HFFc6 (cell line): Measurements from ENCODE around the gene PARD3. TPM values are rescaled to one million over a fixed set of nuclear protein-coding genes. Genes with fewer than 3 reads are reported as not detected.

Experiments used
- DNase-seq: peaks from one replicate; pipeline ENCODE4 v3.0.0-alpha.2; 2018
- H3K27ac Mint-ChIP-seq: 2 replicates; pipeline ENCODE4 v1.8.0; 2020; ENCODE audit warnings: mild to moderate bottlenecking, mixed read lengths
- H3K27me3 Mint-ChIP-seq: 2 replicates; pipeline ENCODE4 v1.8.0; 2021; ENCODE audit warnings: mild to moderate bottlenecking, moderate library complexity, mixed read lengths; ENCODE audit not compliant: insufficient read depth
- H3K36me3 Mint-ChIP-seq: 2 replicates; pipeline ENCODE4 v1.8.0; 2021; ENCODE audit warnings: low read depth, mixed read lengths
- H3K4me1 Mint-ChIP-seq: 2 replicates; pipeline ENCODE4 v1.8.0; 2020; ENCODE audit warnings: low read depth, mixed read lengths
- H3K4me3 Mint-ChIP-seq: 2 replicates; pipeline ENCODE4 v1.8.0; 2020; ENCODE audit warnings: mild to moderate bottlenecking, moderate library complexity, mixed read lengths
- H3K9me3 Mint-ChIP-seq: 2 replicates; pipeline ENCODE4 v1.8.0; 2020; ENCODE audit warnings: mild to moderate bottlenecking, mixed read lengths
- total RNA-seq, 6 experiments: library from RNA; stranded (reverse); fragmentation: NEBNext Ultra II Directional; extraction: Animal tissue kit (Norgen Biotek cat#: 25700); gene quantifications; 2 replicates in 1 of 6; 3 replicates in 5 of 6; pipeline ENCODE4 v1.2.3, GENCODE V29; 2021
- TF ChIP-seq, protein P1 (sequence below): fragments of 200-600 bp; sonication (generic); IDR thresholded peaks from 2 replicates; pipeline ENCODE4 v1.5.0; 2021; ENCODE audit warnings: antibody characterized with exemption, mild to moderate bottlenecking

PARD3 gene
- total RNA-seq, 6 experiments from 2014 or later, result 19.9 to 24.3 (median 23.1) TPM

DNA sequence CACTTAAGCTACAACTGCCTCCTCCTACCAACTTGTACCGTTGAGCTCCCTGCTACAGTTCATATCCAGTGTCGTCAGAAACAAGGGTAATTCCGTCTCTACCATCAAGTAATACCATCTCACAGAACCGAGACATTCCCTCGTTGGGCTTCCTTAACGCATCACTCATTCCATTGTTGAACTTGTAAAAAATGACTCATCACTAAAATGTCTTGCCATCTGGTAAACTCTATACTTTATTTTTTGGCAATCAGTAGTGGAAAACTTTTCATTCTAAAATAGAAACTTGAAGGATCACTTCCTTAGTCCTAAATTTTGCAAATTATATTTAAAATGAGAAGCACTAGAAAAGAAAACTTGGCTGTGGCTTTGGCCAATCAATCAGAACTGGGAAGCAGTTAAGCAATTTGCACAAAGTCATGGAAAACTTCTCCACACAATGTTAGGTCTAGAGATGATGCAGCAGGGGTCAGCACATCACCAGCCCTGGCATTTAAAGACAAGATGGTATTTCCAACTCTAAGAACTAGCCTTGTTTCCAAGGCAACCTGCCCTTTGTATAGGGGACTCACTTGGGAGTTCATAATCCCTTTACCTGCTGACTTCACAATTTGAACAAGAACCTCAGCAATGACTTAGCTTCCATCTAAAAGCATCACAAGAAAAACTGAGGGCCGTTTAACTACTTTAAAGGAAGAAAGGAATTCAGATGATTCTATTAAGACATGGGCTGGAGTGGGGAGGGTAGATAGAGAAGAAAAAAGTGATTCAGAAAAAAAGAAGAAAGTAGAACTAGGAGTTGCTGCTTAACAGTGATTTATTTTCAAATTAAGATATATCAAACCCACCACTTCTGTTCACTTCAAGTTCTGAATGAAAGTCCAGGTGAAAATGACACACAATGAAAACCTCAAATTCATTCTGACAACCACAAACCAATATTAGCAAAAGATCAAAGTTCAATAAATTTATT is 288.1 kb downstream of the PARD3 start:
- TF ChIP-seq, protein P1, sequence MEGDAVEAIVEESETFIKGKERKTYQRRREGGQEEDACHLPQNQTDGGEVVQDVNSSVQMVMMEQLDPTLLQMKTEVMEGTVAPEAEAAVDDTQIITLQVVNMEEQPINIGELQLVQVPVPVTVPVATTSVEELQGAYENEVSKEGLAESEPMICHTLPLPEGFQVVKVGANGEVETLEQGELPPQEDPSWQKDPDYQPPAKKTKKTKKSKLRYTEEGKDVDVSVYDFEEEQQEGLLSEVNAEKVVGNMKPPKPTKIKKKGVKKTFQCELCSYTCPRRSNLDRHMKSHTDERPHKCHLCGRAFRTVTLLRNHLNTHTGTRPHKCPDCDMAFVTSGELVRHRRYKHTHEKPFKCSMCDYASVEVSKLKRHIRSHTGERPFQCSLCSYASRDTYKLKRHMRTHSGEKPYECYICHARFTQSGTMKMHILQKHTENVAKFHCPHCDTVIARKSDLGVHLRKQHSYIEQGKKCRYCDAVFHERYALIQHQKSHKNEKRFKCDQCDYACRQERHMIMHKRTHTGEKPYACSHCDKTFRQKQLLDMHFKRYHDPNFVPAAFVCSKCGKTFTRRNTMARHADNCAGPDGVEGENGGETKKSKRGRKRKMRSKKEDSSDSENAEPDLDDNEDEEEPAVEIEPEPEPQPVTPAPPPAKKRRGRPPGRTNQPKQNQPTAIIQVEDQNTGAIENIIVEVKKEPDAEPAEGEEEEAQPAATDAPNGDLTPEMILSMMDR, result peak; percentile 67; the same call in 1 of the 2 replicates
- Mint-ChIP-seq H3K4me1 (peaks cover 68% of the 10 kb centered on the region), H3K36me3 (peaks cover 17% of the 10 kb centered on the region), H3K9me3 (peaks cover 8% of the 10 kb centered on the region; the same call in 1 of the 2 replicates), H3K27ac (peak overlapping the region; percentile 97), H3K4me3 (peak overlapping the region; percentile 81), H3K27me3 (0 out of 2 replicates have a peak, but pooled peaks cover 2% of the 10 kb centered on the region)
- peak; percentile 93 for DNase-seq

DNA sequence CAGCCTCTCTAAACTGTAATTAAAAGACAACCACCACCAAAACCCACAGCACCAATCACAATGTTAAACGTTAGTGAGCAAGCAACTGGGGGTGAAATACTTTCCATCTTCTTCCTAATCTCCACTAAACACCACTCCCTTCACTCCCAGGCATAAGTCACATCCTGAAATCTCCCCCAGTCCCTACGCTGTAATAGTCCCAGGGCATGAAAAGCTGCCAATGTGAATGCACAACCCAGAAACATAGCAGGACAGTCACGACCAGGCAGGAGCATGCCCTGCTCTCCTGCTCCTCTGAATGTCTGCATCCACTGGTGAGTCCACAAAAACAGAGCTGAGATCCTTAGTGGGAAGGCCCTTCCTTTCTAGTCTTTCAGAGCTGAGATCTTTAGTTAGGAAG is 288.9 kb downstream of the PARD3 start:
- peak; percentile 65 for DNase-seq
- TF ChIP-seq, protein P1, result no peak
- Mint-ChIP-seq H3K4me3 (peak overlapping the region; percentile 81), H3K27me3 (0 out of 2 replicates have a peak, but pooled peaks cover 2% of the 10 kb centered on the region), H3K4me1 (peaks cover 68% of the 10 kb centered on the region), H3K27ac (peak overlapping the region; percentile 97), H3K9me3 (no peaks in the 10 kb centered on the region), H3K36me3 (peaks cover 10% of the 10 kb centered on the region)

DNA sequence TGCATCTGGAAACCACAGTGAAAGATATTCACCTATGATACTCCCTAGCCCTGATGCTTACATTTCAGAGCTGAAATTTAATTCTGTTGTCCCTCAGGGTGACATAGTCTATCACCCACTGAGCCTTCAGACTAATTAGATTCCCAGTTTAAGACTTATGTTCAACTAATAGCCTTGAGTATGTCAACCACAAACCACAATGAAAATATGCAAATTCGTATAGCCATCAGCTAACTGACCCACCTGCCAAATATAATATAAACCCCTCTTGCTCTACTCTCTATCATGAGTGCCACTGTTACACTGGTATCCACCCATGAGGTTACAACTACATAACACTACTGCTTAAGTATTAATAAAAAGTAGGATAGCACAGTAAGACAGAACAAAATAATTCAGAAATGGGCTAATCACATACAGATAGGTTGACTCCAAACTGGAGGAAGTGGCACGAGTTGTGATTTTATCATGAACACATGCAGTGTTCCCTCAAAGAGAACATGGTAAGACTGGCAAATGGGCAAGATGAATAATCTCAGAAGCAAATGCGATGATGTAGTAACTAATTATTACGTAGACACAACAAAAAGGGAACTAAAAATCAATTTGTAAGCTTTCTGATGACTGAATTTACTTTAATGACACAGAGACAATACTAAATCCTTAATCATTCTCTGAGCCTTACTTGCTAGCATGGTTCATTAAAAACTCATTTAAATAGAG is 290.6 kb downstream of the PARD3 start:
- H3K4me1 Mint-ChIP-seq, result peaks cover 68% of the 10 kb centered on the region
- H3K9me3 Mint-ChIP-seq, result no peaks in the 10 kb centered on the region
- no peaks in the 10 kb centered on the region; the same call in 1 of the 2 replicates for H3K36me3 Mint-ChIP-seq
- 0 out of 2 replicates have a peak overlapping the region, but pooled peaks have one; percentile 97 for H3K27ac Mint-ChIP-seq
- TF ChIP-seq, protein P1, result no peak
- 0 out of 2 replicates have a peak, but pooled peaks cover 2% of the 10 kb centered on the region for H3K27me3 Mint-ChIP-seq
- H3K4me3 Mint-ChIP-seq, result no peak overlapping the region
- DNase-seq, result no peak

DNA sequence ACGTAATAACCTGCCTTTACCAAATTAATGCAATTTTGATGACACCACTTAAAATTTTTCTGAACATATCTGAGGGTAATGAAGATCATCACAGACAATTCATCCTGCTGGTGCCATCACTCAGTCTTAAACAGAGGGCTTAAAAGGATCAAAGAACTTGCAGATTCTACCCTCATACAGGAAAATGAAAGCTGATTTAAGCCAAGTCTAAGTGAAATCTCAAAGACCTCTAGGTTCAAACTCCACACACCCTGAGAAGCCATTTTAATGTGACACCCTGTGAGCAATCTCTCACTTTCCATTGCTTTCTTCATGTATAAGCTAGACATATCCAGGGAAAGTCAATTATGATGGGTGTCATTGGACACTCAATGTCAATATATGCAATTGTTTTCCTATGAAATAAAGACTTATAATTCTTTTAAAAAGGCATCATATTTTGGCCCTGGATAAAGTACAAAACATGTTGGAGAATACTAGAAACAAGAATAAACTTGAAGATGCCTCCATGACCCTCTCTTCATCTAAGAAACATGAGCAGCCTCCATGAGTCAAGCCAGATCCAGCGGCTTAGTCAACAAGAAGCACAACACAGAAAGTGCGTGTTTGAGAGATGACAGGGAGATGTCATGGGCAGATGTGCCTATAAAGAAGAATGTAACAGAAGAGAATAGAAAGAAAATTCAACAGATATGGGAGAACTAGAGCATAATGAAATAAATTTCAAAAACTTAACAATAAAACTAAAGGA is 291.9 kb downstream of the PARD3 start:
- Mint-ChIP-seq H3K4me1 (peaks cover 55% of the 10 kb centered on the region), H3K9me3 (no peaks in the 10 kb centered on the region), H3K27me3 (0 out of 2 replicates have a peak, but pooled peaks cover 2% of the 10 kb centered on the region), H3K4me3 (no peak overlapping the region), H3K27ac (no peak overlapping the region), H3K36me3 (no peaks in the 10 kb centered on the region; the same call in 1 of the 2 replicates)
- no peak for DNase-seq
- TF ChIP-seq, protein P1, result no peak

DNA sequence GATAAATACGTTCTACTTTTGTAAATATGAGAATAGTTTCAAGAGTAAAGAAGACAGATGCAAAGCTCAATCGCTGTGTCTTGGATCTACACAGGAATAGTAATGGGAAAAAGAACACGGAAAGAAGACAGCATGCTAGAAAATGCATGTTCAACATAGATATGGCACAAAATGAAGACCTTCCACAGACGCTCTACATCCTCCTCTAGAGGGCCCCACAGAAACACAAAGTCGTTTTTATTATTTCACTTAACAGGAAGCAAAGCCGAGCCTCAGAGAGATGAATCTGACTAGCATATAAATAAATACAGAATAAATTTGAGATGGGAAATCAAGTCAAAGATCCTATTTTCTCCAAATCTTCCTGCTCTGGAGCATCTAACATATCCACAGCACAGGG is 292.6 kb downstream of the PARD3 start:
- TF ChIP-seq, protein P1, result peak; percentile 60; the same call in 1 of the 2 replicates
- DNase-seq, result no peak
- H3K27ac Mint-ChIP-seq, result no peak overlapping the region
- no peaks in the 10 kb centered on the region for H3K9me3 Mint-ChIP-seq
- H3K36me3 Mint-ChIP-seq, result no peaks in the 10 kb centered on the region; the same call in 1 of the 2 replicates
- H3K4me3 Mint-ChIP-seq, result no peak overlapping the region
- H3K27me3 Mint-ChIP-seq, result 0 out of 2 replicates have a peak, but pooled peaks cover 2% of the 10 kb centered on the region
- H3K4me1 Mint-ChIP-seq, result peaks cover 49% of the 10 kb centered on the region
